ENCODE results near the gene EIF3B. TPM values are rescaled to one million over a fixed set of nuclear protein-coding genes. Genes with fewer than 3 reads are reported as not detected.

Gene EIF3B
- total RNA-seq, 1 donor from 2014 or later, result 132 TPM

DNA sequence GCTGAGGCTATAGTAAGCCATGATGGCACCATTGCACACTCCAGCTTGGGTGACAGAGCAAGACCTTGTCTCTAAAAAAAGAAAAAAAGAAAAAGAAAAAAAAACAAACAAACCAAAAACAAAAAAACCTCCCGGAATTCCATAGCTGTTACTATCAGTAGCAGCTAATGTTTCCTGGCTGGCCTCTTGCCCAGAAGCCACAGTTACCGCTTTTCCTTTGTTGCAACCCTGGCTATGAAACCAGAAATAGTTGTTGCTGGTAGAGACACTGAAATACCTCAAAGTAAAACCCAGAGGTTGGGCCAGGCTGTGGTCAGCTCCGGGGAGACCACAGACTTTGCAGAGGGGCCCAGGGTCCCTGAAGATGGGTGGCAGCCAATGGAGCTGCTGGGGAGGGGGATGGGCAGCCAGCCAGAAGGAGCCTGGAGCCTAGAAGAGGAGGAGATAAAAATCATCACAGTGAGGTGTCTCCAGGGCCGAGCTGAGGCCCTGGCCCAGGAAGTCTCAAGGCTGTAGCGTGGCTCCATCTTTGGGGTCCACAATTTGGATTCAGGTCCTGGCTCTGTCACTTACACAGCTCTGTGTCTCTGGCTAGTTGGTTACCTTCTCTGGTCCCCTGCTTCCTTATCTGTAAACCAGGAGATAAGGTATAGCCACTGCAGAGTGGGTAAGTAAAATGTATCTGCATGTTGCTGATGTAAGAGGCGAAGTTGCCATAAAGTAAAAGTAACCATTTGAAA is 45.4 kb downstream of the EIF3B start:
- H3K9me3 Mint-ChIP-seq (ENCODE audit: unreplicated experiment), result no peaks in the 10 kb centered on the region
- H3K4me1 Mint-ChIP-seq (ENCODE audit: unreplicated experiment), result peaks cover 27% of the 10 kb centered on the region
- no peak overlapping the region for H3K4me3 Mint-ChIP-seq (ENCODE audit: unreplicated experiment)
- TF ChIP-seq CTCF (IDR thresholded peaks at IDR 0.05), result no peak
- no peak for DNase-seq (ENCODE audit: extremely low spot score, unreplicated experiment)
- H3K36me3 Mint-ChIP-seq (ENCODE audit: unreplicated experiment), result no peaks in the 10 kb centered on the region
- H3K27me3 Mint-ChIP-seq (ENCODE audit: unreplicated experiment), result peaks cover 2% of the 10 kb centered on the region
- H3K27ac Mint-ChIP-seq (ENCODE audit: unreplicated experiment), result peak overlapping the region; percentile 97

DNA sequence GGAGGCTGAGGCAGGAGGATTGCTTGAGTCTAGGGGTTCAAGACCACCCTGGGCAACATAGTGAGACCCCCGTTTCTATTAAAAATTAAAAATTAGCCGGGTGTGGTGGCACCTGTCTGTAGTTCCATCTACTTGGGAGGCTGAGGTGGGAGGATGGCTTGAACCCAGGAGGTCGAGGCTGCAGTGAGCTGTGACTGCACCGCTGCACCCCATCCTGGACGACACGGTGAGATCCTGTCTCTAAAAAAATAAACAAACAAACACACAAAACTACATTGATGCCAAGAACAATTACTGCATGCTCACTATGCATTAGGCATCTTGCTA is 48.0 kb downstream of the EIF3B start:
- H3K27me3 Mint-ChIP-seq (ENCODE audit: unreplicated experiment), result peaks cover 2% of the 10 kb centered on the region
- H3K4me1 Mint-ChIP-seq (ENCODE audit: unreplicated experiment), result peaks cover 41% of the 10 kb centered on the region
- peak overlapping the region; percentile 82 for H3K4me3 Mint-ChIP-seq (ENCODE audit: unreplicated experiment)
- no peaks in the 10 kb centered on the region for H3K9me3 Mint-ChIP-seq (ENCODE audit: unreplicated experiment)
- TF ChIP-seq CTCF (IDR thresholded peaks at IDR 0.05), result no peak
- peaks cover 4% of the 10 kb centered on the region for H3K36me3 Mint-ChIP-seq (ENCODE audit: unreplicated experiment)
- DNase-seq (ENCODE audit: extremely low spot score, unreplicated experiment), result no peak
- peak overlapping the region; percentile 59 for H3K27ac Mint-ChIP-seq (ENCODE audit: unreplicated experiment)

DNA sequence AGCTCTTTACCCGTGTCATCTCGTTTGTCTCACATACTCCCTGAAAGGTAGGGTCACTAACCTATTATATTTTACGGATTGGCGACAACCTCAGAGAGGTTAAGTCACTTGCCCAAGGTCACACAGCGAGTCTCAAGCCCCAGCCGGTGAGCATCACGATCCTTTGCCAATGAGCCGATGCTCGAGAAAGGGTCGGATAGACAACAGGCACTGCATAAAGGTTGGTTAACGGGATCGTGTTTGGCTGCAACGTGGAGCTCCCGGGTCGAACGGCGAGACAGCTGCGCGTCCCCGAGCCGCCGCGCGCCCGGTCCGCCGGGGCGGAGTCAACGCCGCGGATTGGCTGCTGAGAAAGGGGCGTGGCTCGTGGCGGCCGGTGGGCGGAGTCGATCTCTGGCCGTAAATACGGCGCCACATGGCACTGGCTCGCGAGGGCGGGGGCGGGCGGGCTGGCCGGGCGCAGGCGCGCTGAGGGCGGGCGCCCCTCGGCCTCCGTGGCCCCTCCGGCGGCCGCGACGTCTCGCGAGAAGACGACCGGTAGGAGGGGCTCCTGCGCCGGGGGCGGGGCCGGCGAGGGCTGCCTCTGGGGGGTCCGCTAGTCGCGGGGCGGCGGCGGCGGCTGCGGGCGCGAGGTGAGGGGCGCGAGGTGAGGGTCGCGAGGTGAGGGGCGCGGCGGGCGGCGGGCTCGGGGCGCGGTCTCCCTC is 48.5 kb downstream of the EIF3B start, which contains the start of gene CHST12:
Gene CHST12, plus strand, starts transcription at position 598 of the 704 bp plus-strand sequence. CDS start 29,029 bp downstream, outside the sequence.
- Mint-ChIP-seq H3K9me3 (ENCODE audit: unreplicated experiment) (no peaks in the 10 kb centered on the region), H3K4me3 (ENCODE audit: unreplicated experiment) (peak within 1 kb of the TSS; percentile 83), H3K36me3 (ENCODE audit: unreplicated experiment) (peaks cover 4% of the 10 kb centered on the region), H3K27ac (ENCODE audit: unreplicated experiment) (peak within 1 kb of the TSS; percentile 59), H3K4me1 (ENCODE audit: unreplicated experiment) (peaks cover 41% of the 10 kb centered on the region), H3K27me3 (ENCODE audit: unreplicated experiment) (peaks cover 2% of the 10 kb centered on the region)
- no peak for TF ChIP-seq CTCF (IDR thresholded peaks at IDR 0.05)
- DNase-seq (ENCODE audit: extremely low spot score, unreplicated experiment), result peak; percentile 98

GRCh38 chr7:2403718-2404648 is 49.4 kb downstream of the EIF3B start:
- H3K36me3 Mint-ChIP-seq (ENCODE audit: unreplicated experiment), result peaks cover 7% of the 10 kb centered on the region
- peak overlapping the region; percentile 16 for H3K27ac Mint-ChIP-seq (ENCODE audit: unreplicated experiment)
- no peaks in the 10 kb centered on the region for H3K27me3 Mint-ChIP-seq (ENCODE audit: unreplicated experiment)
- peak; percentile 31 for TF ChIP-seq CTCF (IDR thresholded peaks at IDR 0.05)
- H3K4me1 Mint-ChIP-seq (ENCODE audit: unreplicated experiment), result peaks cover 41% of the 10 kb centered on the region
- peak overlapping the region; percentile 83 for H3K4me3 Mint-ChIP-seq (ENCODE audit: unreplicated experiment)
- no peaks in the 10 kb centered on the region for H3K9me3 Mint-ChIP-seq (ENCODE audit: unreplicated experiment)
- peak; percentile 86 for DNase-seq (ENCODE audit: extremely low spot score, unreplicated experiment)
